ENCODE measurements around the gene SLC22A23.

GRCh38 chr6:3340894-3341293, 116.0 kb downstream of the SLC22A23 start:
- no peak for TF ChIP-seq CTCF (conservative IDR thresholded peaks at IDR 0.05; ENCODE audit: low read depth in 2 of 2)
- no peak for TF ChIP-seq EZH2 (IDR thresholded peaks at IDR 0.05; ENCODE audit: low read depth, unreplicated experiment)
- TF ChIP-seq, protein P1, sequence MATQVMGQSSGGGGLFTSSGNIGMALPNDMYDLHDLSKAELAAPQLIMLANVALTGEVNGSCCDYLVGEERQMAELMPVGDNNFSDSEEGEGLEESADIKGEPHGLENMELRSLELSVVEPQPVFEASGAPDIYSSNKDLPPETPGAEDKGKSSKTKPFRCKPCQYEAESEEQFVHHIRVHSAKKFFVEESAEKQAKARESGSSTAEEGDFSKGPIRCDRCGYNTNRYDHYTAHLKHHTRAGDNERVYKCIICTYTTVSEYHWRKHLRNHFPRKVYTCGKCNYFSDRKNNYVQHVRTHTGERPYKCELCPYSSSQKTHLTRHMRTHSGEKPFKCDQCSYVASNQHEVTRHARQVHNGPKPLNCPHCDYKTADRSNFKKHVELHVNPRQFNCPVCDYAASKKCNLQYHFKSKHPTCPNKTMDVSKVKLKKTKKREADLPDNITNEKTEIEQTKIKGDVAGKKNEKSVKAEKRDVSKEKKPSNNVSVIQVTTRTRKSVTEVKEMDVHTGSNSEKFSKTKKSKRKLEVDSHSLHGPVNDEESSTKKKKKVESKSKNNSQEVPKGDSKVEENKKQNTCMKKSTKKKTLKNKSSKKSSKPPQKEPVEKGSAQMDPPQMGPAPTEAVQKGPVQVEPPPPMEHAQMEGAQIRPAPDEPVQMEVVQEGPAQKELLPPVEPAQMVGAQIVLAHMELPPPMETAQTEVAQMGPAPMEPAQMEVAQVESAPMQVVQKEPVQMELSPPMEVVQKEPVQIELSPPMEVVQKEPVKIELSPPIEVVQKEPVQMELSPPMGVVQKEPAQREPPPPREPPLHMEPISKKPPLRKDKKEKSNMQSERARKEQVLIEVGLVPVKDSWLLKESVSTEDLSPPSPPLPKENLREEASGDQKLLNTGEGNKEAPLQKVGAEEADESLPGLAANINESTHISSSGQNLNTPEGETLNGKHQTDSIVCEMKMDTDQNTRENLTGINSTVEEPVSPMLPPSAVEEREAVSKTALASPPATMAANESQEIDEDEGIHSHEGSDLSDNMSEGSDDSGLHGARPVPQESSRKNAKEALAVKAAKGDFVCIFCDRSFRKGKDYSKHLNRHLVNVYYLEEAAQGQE (IDR thresholded peaks at IDR 0.05; ENCODE audit: unreplicated experiment) = no peak
- TF ChIP-seq POLR2AphosphoS5 (IDR thresholded peaks at IDR 0.05; ENCODE audit: low read depth) = no peak
- TF ChIP-seq EZH2phosphoT487 (IDR thresholded peaks at IDR 0.05; ENCODE audit: unreplicated experiment) = no peak
- TF ChIP-seq ETS1 (IDR thresholded peaks at IDR 0.05) = no peak
- TF ChIP-seq CREB1 (CRISPR knock-in tag; IDR thresholded peaks at IDR 0.05; ENCODE audit: low read depth) = no peak
- TF ChIP-seq JUNB (IDR thresholded peaks at IDR 0.05; ENCODE audit: unreplicated experiment) = no peak
- TF ChIP-seq ZNF114 (CRISPR knock-in tag; IDR thresholded peaks at IDR 0.05) = no peak
- TF ChIP-seq ZNF331 (CRISPR knock-in tag; IDR thresholded peaks at IDR 0.05; ENCODE audit: low read depth) = no peak
